Measurements from ENCODE around the gene DDX47.

DNA sequence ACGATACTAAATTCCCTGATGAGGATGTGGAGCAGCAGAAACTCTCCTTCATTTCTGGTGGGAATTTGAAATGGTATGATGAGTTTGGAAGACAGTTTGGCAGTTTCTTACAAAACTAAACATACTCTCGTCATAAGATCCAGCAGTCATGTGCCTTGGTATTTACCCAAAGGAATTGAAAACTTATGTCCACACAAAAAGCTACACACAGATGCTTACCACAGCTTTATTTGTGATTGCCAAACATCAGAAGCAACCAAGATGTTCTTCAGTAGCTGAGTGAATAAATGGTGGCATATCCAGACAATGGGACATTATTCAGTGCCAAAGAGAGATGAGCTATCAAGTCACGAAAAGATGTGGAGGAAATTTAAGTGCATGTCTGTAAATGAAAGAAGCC, 38.4 kb upstream of the DDX47 start:
- TF ChIP-seq POLR2A (IDR thresholded peaks at IDR 0.05) (no peak), POLR2AphosphoS5 (IDR thresholded peaks at IDR 0.05) (no peak)
- TF ChIP-seq, protein P1, sequence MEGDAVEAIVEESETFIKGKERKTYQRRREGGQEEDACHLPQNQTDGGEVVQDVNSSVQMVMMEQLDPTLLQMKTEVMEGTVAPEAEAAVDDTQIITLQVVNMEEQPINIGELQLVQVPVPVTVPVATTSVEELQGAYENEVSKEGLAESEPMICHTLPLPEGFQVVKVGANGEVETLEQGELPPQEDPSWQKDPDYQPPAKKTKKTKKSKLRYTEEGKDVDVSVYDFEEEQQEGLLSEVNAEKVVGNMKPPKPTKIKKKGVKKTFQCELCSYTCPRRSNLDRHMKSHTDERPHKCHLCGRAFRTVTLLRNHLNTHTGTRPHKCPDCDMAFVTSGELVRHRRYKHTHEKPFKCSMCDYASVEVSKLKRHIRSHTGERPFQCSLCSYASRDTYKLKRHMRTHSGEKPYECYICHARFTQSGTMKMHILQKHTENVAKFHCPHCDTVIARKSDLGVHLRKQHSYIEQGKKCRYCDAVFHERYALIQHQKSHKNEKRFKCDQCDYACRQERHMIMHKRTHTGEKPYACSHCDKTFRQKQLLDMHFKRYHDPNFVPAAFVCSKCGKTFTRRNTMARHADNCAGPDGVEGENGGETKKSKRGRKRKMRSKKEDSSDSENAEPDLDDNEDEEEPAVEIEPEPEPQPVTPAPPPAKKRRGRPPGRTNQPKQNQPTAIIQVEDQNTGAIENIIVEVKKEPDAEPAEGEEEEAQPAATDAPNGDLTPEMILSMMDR (IDR thresholded peaks at IDR 0.05 in 8 of 11, conservative IDR thresholded peaks at IDR 0.05 in 3 of 11) = no peak
